Kidney tubule cell (primary cell): ENCODE data around the gene IGDCC3.

ENCODE experiments used
- DNase-seq: peaks from one replicate; pipeline ENCODE4 v3.0.0-alpha.2; 2018; ENCODE audit warnings: low spot score

Gene IGDCC3

DNA sequence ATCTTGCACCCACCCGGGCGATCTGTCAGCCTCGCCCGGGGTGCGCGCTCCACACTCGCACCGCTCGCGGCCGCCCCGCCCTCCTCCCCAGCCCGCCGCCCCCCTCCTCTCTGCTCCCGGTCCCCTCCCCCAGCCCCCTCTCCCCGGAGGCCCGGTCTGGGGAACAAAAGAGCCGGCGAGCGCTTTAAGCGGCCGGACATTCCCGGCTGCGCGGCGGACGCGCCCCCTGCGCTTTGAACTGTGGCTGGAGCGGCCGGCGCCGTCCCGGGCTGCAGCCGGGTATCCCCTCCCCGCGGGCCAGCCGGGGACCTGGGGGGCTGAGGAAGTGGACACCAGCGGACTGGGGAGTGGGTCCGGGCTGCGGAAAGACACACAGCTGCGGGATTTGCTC lies at the start of gene IGDCC3:
Gene IGDCC3 (minus strand): TSS at position 27 of the 391 bp plus-strand sequence. CDS start 214 bp downstream, outside the sequence.
- no peak for DNase-seq

DNA sequence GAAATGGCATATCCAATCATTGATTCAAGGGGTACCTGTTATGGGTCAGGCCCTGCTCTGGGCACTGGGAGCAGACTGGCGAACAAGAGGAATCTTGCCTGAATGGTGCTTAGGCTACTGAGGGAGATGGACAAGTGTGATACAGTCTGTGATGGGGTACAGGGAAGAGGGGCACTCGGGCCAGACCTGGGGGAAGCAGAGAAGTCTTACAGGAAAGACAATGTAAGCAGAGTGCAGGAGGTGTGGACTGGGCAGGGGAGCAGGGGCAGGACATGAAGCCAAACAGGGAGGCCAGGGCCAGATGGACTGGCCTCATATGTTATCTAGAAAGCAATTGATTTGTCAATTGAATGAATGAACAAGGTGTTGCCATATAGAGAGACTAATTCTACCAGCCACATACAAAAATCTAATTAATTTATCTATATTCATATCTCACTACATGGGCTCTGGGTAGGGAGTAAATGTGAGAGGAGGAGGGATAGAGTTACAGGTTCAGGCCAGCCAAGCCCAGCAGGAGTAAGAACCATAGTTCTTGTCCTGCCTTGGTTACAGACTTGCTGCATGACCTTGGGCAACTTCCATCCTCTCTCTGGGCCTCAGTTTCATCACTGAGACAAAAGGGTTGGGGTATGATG lies 48.5 kb upstream of the IGDCC3 start:
- no peak for DNase-seq

DNA sequence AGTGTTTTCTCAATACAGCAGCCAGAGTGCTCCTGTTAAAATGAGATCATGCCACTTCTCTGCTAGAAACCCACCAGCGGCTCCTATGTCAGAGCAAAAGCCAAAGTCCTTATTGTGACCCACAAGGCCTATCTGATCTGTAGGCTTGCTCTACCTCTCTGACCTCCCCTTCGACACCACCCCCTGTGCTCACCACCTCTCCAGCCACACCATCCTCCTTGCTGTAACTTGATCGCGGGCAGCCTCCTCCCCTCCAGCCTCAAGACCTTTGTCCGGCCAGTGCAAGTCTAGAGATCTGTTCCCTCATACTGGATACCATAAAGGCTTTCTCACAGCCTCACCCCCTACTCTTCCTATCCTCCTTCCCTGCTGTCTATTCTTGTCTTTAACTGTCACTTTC lies 46.9 kb upstream of the IGDCC3 start:
- no peak for DNase-seq

DNA sequence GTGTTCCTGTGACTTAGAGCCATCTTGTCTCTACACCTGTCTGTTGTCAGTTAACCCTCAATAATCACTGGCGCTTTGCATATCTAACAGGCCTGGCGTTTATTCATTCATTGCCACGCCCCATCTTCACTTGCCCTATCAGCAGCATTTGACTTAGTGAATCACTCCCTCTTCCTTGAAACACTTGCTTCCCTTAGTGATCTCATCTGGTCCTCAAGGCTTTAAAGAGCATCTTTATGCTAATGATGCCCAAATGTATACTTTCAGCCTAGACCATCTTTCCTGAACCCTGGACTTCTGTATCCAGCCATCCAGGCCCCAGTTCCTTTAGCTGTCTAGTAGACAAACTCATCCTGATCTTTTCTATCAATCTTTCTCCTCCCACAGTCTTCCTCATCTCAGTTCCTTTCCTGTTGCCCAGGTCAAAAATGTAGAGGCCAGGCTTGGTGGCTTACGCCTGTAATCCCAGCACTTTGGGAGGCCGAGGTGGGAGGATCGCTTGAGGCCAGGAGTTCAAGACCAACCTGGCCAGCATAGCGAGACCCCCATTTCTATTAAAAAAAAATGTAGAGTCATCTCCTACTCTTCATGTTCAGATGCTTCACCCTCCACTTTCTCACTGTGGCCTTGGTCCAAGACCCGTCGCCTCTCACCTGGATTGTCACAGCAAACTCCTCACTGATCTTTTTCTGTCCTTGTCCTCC lies 46.3 kb upstream of the IGDCC3 start:
- DNase-seq, result peak; percentile 64

DNA sequence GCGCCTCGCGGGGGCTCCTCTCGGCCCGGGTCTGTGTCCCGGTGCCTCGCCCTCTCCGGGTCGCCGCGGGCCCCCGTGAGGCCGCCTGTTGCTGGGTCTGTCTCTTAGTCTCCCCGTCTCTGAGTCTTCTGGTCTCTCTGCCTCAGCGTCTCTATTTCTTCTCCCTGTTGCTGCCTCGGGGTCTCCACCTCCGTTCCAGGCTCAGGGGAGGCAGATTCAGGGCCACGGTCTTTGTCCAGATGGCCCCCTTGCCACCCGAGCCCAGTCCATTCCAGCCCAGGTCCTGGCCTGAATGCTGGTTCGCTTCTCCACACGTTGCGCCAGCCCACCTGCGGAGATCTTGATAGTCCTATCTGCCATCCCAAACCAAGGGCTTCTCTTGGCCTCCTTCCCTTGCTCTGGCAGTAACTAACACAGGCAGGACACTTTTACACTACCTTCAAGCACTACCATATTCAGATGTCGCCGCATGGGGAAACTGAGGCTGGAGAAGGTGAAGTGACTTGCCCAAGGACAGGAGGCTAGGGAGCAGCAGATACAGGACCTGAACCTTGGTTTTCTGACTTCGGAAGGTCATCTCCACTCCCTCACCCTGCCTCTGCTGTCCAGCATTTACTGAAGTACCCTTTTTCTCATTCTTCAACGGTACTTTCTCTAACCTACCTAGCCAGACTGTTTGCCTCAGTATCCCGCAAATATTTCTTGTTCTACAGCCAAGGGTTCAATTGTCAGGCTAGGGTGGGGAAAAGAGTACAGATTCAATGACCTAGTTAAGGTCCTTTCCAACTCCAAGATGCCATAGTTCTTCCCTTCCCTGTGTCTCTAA lies 45.6 kb upstream of the IGDCC3 start:
- no peak for DNase-seq

DNA sequence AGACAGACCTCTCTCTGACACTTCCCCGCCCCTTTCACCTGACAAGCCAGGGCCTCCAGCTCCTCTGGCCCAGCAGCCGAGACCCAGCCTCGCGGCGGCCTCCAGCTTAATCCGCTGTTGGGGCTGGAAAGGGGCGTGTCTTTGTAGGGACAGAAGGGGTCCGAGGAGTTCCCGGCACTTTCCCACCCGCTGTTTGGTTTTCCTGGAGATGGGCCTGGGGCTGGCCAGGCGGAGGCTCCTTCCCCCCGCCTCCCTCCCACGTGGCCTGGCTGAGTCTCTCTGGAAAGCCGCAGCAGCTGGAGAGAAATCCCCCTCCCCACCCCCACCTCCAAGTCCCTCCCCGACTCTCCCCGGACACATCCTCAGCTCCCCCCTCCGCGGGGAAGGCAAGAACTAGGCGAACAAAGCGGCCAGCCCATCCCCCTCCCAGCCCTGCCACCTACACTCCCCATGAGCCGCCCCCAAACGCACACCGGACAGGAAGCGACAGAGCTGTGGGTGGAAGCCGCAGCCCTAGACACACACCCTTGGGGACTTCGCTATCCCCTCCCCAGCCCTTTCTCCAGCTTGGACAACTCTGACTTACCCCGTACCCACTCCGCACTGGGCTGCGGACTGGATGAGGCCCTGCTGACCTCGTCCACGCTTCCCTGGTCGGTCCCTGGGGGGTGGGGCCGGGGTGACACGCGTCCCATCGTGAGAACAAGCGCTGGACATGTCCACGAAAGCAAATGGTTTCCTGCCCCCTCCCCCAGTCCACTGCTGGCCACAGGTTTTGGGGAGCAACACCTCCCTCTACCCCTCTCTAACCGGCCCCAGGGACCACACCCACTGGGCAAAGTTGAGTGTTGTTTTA lies 43.8 kb upstream of the IGDCC3 start:
- DNase-seq, result peak; percentile 85

DNA sequence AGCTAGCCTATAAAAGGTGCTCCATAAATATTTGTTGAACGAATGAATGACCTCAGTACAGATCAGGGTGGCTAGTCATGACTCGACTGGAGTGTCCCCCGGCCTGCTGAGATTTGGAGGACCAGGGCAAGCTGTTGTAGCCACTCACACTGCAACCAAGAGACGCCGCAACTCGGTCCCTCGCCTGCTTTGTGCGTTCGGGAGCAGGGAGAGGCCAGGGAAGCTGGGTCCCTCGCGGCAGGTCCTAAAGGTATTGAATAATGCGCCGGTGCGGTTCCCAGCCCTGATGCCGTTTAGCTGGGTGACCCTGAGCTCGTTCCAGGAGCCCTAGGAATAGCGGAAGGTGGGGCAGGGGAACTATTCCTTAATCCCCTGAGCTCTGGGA lies 43.2 kb upstream of the IGDCC3 start:
- no peak for DNase-seq

DNA sequence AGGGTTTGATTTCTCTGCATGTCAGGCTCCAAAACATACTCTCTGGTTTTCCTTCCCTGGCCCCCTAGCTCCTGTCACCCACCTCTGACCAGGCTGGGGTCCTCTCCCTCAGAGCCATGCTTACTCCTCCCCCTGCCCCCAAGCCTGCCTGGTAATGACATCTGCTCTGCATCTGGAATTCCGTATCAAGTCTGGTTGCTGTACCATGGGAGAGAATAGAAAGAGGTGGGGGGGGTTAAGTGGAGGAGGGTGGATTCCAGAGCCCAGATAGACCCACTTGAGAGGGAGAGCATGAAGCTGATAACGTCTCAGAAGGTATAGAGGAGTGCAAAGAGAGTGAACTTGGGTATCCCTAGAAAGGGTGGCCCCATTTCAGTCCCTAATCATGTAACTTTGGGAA lies 40.8 kb upstream of the IGDCC3 start:
- DNase-seq, result no peak

DNA sequence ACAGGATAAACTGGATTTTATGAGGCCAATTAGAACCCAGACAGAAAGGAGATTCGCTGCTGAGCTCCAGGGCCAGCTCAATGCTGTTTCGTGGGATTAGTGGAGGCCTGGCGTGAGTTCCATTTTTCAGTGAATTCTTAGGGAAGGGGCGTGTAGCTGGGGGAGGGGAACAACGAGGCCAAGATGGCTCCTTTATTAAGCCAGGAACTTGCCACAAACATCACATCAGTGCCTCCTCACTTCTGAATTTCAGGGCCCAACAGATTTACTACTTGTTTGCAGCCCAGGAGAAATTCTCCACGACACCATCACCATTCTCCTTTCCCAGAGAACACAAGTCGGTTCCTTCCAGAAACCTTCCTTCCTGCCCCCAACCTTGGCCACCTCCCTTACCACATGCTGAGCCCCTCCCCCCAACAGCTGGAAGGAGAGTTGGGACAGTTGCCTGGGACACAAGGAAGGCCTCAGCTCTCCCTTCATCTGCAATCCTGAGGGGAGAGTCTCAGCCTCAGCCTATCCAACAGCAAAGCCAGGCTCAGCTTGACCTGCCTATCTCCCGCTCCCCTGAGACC lies 39.1 kb upstream of the IGDCC3 start:
- peak; percentile 20 for DNase-seq

DNA sequence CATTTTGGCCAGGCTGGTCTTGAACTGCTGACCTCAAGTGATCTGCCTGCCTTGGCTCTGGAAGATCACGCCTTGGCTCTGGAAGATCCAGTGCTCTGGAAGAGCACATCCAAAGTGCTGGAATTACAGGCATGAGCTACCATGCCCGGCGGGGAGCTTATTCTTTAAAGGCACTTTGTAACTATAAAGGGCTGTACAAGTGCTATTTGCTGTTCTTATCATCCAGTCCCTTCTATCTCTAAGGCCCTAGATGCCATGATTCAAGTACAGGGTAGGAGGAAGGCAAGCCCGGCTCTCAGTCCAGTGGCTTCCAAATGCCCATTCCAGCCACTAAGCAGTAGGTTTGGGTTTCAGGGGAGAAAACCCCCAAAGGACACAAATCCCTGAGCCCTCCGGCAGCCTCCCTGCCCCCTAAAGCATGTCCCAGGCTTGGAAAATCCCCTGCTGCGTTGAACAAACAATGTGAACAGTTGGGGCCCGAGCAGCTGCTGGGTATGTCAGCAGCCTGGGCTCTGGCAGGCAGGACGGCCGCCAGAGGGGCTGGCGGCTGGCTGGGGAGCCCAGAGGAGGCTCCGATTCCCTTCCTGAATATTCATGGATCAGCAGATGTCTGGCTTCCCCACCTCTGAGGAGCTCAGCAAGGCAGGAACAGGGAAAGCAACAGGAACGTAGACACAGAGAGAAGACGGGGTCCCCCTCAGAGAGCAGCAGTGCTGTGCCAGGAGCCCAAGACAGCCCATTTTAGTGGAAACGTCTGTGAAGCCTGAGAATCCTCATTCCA lies 37.2 kb upstream of the IGDCC3 start:
- DNase-seq, result peak; percentile 55

DNA sequence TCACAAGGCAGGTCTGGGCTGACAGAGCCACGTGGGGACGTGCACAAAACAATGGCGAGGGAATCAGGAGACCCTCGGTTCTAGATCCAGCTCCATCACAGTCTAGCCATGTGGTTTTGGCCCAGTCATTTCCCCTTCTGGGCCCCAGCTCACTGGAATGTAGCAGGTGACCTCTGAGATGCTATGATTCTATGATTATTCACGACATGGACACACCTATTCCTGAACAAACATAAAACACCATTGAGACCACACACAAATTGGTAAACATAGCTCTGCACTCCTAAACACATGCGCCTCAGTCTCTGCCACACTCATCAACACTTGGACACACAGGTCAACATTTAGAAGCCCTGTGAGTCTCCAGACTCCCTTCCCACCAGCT lies 36.0 kb upstream of the IGDCC3 start:
- peak; percentile 79 for DNase-seq

DNA sequence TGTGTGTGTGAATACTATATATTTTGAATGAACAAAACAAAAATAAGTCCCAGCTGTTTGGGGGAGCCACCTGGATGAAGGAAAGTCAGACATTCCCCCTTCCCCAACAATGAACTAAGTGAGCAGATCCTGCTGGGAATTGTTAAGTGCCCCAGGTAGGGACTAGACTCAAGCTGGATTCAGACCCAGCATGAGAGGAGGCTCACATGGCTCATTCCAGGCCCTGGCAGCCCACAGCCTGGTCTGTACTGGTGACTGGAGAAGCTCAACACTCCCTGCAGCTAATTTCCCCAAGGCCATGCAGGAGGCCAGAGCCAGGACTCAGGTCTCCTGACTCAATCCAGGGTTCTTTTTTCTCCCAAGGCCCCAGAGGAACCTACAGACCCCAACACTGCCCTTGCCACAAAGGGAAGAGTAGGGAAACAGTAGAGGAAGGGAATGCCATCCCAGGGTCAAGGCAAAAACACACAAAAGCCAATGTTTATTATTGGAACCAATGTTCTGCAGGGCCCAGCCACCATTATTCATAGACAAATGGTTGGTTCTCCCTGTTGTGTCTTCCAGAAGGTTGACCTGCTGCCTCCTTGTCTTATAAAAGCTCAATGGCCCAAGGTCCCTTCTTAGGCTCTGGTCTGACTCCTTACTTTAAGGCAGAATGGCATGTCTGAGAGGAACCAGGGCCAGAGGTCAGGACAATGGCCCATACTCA lies 35.4 kb upstream of the IGDCC3 start:
- DNase-seq, result no peak

DNA sequence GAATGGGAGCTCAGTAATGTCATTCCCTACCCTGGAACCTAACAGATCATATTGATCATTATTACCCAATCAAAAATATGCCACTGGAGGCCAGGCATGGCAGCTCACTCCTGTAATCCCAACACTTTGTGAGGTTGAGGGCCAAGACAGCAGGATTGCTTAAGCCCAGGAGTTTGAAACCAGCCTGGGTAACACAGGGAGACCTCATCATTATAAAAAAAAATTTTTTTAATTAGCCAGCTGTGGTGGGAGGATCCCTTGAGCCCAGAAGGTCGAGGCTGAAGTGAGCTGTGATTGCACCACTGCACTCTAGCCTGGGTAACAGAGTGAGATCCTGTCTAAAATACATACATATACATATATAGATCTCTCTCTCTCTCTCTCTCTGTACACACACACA lies 34.8 kb upstream of the IGDCC3 start:
- DNase-seq, result no peak

DNA sequence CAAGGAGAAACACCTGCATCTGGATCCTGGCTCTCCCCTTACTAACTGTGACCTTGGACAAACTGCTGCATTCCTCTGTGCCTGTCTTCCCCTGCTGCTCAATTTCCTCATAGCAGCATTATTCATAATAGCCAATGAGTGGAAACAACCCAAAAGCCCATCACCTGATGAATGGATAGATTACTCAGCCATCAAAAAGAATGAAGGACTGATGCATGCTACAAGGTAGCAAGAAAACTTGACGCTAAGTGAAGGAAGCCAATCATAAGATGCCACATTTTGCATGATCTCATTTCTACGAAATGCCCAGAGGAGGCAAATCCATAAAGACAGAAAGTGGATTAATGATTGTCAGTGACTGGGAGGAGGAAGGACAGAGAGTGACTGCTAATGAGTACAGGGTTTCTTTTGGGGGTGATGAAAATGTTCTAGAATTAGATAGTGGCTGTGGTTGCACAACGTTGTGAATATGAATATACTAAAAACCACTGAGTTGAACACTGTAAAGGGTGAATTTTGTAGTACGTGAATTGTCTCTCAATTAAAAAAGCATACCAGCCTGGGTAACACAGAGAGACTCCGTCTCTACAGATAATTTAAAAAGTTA lies 33.8 kb upstream of the IGDCC3 start:
- DNase-seq, result peak; percentile 99

DNA sequence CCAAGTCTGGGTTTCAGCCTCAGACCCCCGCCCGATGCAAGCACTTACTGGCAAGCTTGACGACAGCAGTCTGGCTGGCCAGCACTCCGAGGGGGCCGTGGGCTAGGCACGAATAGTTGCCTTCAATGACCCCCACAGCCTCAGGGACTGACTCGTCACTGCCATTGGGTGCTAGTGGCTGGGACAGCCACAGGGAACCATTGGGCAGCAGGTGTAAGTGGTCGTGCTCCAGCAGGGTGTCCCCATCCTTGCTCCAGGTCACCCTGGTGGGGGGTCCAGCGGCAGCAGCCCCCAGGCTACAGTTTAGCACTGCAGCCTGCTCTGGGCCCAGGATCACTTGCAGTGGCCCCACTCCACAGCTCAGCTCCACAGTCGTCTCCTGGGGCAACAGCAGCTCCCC lies 33.2 kb upstream of the IGDCC3 start:
- DNase-seq, result no peak

DNA sequence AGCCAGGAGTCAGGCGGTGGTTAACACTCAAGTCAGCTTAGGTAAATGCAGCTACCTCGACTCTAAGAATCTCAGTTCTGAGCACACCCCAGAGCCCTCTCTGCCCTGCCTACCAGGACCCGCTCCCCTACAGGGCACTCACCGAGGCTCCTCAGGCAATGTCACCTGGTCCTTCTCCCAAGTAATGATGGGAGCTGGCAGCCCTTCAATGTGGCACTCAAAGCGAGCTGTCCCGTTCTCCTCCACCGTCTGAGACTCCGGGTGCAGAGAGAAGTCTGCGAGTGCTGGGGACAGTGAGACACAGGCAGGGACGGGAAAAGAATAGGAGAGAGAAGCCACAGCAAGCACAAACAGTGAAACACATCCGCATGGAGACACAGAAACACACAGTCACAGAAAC lies 32.2 kb upstream of the IGDCC3 start:
- no peak for DNase-seq

DNA sequence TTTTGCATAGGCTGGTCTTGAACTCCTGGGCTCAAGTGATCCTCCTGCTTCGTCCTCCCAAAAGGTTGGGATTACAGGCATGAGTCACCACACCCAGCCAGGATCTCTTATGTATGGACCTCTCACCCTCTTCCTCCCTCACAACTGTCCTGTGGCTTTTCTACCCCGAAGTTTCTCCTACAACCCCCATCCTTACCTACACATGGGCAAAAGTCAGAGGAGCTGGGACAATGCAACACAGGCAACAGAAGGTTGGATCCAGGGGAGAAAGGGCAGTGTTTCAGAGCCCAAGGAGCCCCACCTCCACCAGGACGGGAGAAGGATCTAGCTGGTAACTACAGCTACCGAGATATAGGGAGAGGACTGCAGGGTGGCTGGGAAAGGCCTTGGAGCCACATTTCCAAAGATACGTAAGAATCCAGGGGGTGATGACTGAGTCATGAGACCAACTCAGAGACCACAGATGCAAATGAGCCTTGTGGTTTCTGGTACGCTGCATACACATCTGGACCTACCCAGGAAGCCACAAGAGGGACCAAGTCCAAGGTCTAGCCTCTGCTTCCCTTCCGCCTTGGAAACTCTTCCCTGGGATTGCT lies 31.3 kb upstream of the IGDCC3 start:
- DNase-seq, result peak; percentile 99

DNA sequence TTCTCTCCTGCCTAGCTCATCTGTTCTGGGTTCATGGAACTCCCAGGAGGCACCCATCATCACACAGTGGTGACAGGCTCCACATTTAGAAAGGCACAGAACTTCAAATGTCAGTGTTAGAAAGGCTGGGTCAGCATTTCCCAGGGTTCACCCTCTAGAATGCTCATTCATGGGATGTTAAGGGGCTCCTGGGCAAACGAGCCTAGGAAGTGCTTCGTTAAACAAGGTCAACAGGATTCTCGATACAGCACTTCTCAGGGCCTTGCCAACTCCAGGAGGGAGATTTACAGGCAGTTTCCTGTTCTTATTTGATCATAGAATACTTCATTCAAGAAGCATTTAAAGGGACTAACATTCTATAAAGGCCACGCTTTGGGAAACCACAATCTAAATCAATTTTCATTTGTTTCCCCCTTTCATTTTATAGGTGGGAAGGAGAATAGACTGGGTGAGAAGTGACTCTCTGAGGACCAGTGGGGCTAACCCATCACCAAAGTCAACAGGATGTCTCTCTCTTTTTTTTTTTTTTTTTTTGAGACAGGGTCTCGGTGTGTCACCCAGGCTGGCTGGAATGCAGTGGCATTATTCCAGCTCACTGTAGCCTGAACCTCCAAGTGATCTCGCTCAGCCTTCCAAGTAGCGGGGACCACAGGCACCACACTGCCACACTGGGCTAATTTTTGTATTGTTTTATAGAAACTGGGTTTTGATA lies 30.7 kb upstream of the IGDCC3 start:
- DNase-seq, result peak; percentile 87
